ENCODE results near the gene SH3PXD2A.

The SH3PXD2A gene

GRCh38 chr10:103587073-103587472 lies 268.3 kb downstream of the SH3PXD2A start:
- H3K79me2 ChIP-seq (ENCODE audit: control insufficient read depth, insufficient read depth, low read length), result no peaks in the 10 kb centered on the region
- H2BK5ac ChIP-seq (ENCODE audit: low read length), result no peak overlapping the region
- DNase-seq, result no peak
- H2BK15ac ChIP-seq (replicated peaks; ENCODE audit: low read depth), result no peak overlapping the region
- no peaks in the 10 kb centered on the region for H3K4me1 ChIP-seq (ENCODE audit: control insufficient read depth, low read depth, low read length)
- no peak overlapping the region for H2AK5ac ChIP-seq (ENCODE audit: low read length)
- no peak overlapping the region for H4K5ac ChIP-seq (ENCODE audit: low read length)
- H3K23ac ChIP-seq (ENCODE audit: low read length), result no peak overlapping the region
- no peak overlapping the region for H3K4ac ChIP-seq (ENCODE audit: low read depth, low read length)
- H3K18ac ChIP-seq (ENCODE audit: low read length), result no peak overlapping the region
- H3K36me3 ChIP-seq (ENCODE audit: control insufficient read depth, insufficient read depth, low read length), result no peaks in the 10 kb centered on the region
- H4K8ac ChIP-seq (ENCODE audit: low read depth, low read length), result no peak overlapping the region
- H3K79me1 ChIP-seq (ENCODE audit: low read length), result no peaks in the 10 kb centered on the region
- H3K27me3 ChIP-seq (ENCODE audit: insufficient read depth, low read length, poor library complexity), result no peaks in the 10 kb centered on the region
- no peak overlapping the region for H3K56ac ChIP-seq (ENCODE audit: low read length)
- no peak overlapping the region for H3K4me2 ChIP-seq (ENCODE audit: low read length)
- H3K4me3 ChIP-seq (ENCODE audit: low read length), result no peak overlapping the region
- H3K27ac ChIP-seq (ENCODE audit: low read depth, low read length), result no peak overlapping the region
- H2BK120ac ChIP-seq (ENCODE audit: low read depth, low read length), result no peak overlapping the region
- no peak overlapping the region for H3K9ac ChIP-seq (ENCODE audit: low read length)

GRCh38 chr10:103585011-103585405 lies 270.4 kb downstream of the SH3PXD2A start:
- Histone ChIP-seq H3K18ac (ENCODE audit: low read length) (no peak overlapping the region), H3K4me3 (ENCODE audit: low read length) (no peak overlapping the region), H3K79me1 (ENCODE audit: low read length) (no peaks in the 10 kb centered on the region), H3K79me2 (ENCODE audit: control insufficient read depth, insufficient read depth, low read length) (no peaks in the 10 kb centered on the region), H3K4me2 (ENCODE audit: low read length) (no peak overlapping the region), H2BK120ac (ENCODE audit: low read depth, low read length) (no peak overlapping the region), H2BK15ac (replicated peaks; ENCODE audit: low read depth) (no peak overlapping the region), H3K4ac (ENCODE audit: low read depth, low read length) (no peak overlapping the region), H2AK5ac (ENCODE audit: low read length) (no peak overlapping the region), H3K4me1 (ENCODE audit: control insufficient read depth, low read depth, low read length) (no peaks in the 10 kb centered on the region), H3K27me3 (ENCODE audit: insufficient read depth, low read length, poor library complexity) (no peaks in the 10 kb centered on the region), H3K27ac (ENCODE audit: low read depth, low read length) (no peak overlapping the region), H3K23ac (ENCODE audit: low read length) (no peak overlapping the region), H3K36me3 (ENCODE audit: control insufficient read depth, insufficient read depth, low read length) (no peaks in the 10 kb centered on the region), H3K56ac (ENCODE audit: low read length) (no peak overlapping the region), H3K9ac (ENCODE audit: low read length) (no peak overlapping the region), H4K5ac (ENCODE audit: low read length) (no peak overlapping the region), H2BK5ac (ENCODE audit: low read length) (no peak overlapping the region), H4K8ac (ENCODE audit: low read depth, low read length) (no peak overlapping the region)
- no CpG with 5 or more reads among the region's 32 CpGs for WGBS (ENCODE audit: extremely low coverage, insufficient coverage, low lambda C conversion rate)
- no peak for DNase-seq

- DNase-seq, result no peak
- H3K4me2 ChIP-seq (ENCODE audit: low read length), result no peak overlapping the region
- H3K79me2 ChIP-seq (ENCODE audit: control insufficient read depth, insufficient read depth, low read length), result no peaks in the 10 kb centered on the region
- no peak overlapping the region for H2BK15ac ChIP-seq (replicated peaks; ENCODE audit: low read depth)
- no peak overlapping the region for H2AK5ac ChIP-seq (ENCODE audit: low read length)
- H3K4me1 ChIP-seq (ENCODE audit: control insufficient read depth, low read depth, low read length), result no peaks in the 10 kb centered on the region
- H4K5ac ChIP-seq (ENCODE audit: low read length), result no peak overlapping the region
- H3K4ac ChIP-seq (ENCODE audit: low read depth, low read length), result no peak overlapping the region
- H3K56ac ChIP-seq (ENCODE audit: low read length), result no peak overlapping the region
- H3K18ac ChIP-seq (ENCODE audit: low read length), result no peak overlapping the region
- H3K23ac ChIP-seq (ENCODE audit: low read length), result no peak overlapping the region
- no peaks in the 10 kb centered on the region for H3K79me1 ChIP-seq (ENCODE audit: low read length)
- no peak overlapping the region for H3K27ac ChIP-seq (ENCODE audit: low read depth, low read length)
- H3K27me3 ChIP-seq (ENCODE audit: insufficient read depth, low read length, poor library complexity), result no peaks in the 10 kb centered on the region
- H2BK5ac ChIP-seq (ENCODE audit: low read length), result no peak overlapping the region
- no peaks in the 10 kb centered on the region for H3K36me3 ChIP-seq (ENCODE audit: control insufficient read depth, insufficient read depth, low read length)
- H3K4me3 ChIP-seq (ENCODE audit: low read length), result no peak overlapping the region
- no peak overlapping the region for H4K8ac ChIP-seq (ENCODE audit: low read depth, low read length)
- no peak overlapping the region for H2BK120ac ChIP-seq (ENCODE audit: low read depth, low read length)
- no peak overlapping the region for H3K9ac ChIP-seq (ENCODE audit: low read length)
- no CpG with 5 or more reads among the region's 111 CpGs for WGBS (ENCODE audit: extremely low coverage, insufficient coverage, low lambda C conversion rate)
These were observed 271.0 kb downstream of the SH3PXD2A start for GRCh38 chr10:103584216-103585010.

- no peak overlapping the region for H2AK5ac ChIP-seq (ENCODE audit: low read length)
- no peak overlapping the region for H3K56ac ChIP-seq (ENCODE audit: low read length)
- no peak overlapping the region for H3K4me2 ChIP-seq (ENCODE audit: low read length)
- H2BK15ac ChIP-seq (replicated peaks; ENCODE audit: low read depth), result no peak overlapping the region
- H3K27me3 ChIP-seq (ENCODE audit: insufficient read depth, low read length, poor library complexity), result no peaks in the 10 kb centered on the region
- no peaks in the 10 kb centered on the region for H3K79me1 ChIP-seq (ENCODE audit: low read length)
- H3K4me1 ChIP-seq (ENCODE audit: control insufficient read depth, low read depth, low read length), result no peaks in the 10 kb centered on the region
- WGBS (ENCODE audit: extremely low coverage, insufficient coverage, low lambda C conversion rate), result no CpG with 5 or more reads among the region's 8 CpGs
- H3K36me3 ChIP-seq (ENCODE audit: control insufficient read depth, insufficient read depth, low read length), result no peaks in the 10 kb centered on the region
- H3K4ac ChIP-seq (ENCODE audit: low read depth, low read length), result no peak overlapping the region
- no peak overlapping the region for H3K9ac ChIP-seq (ENCODE audit: low read length)
- H2BK120ac ChIP-seq (ENCODE audit: low read depth, low read length), result no peak overlapping the region
- no peaks in the 10 kb centered on the region for H3K79me2 ChIP-seq (ENCODE audit: control insufficient read depth, insufficient read depth, low read length)
- no peak overlapping the region for H3K23ac ChIP-seq (ENCODE audit: low read length)
- DNase-seq, result no peak
- H3K27ac ChIP-seq (ENCODE audit: low read depth, low read length), result no peak overlapping the region
- H2BK5ac ChIP-seq (ENCODE audit: low read length), result no peak overlapping the region
- H4K8ac ChIP-seq (ENCODE audit: low read depth, low read length), result no peak overlapping the region
- no peak overlapping the region for H3K18ac ChIP-seq (ENCODE audit: low read length)
- H4K5ac ChIP-seq (ENCODE audit: low read length), result no peak overlapping the region
- no peak overlapping the region for H3K4me3 ChIP-seq (ENCODE audit: low read length)
These were observed 271.5 kb downstream of the SH3PXD2A start for GRCh38 chr10:103583871-103584215.

- no peak overlapping the region for H2BK15ac ChIP-seq (replicated peaks; ENCODE audit: low read depth)
- H3K4ac ChIP-seq (ENCODE audit: low read depth, low read length), result no peak overlapping the region
- H2BK120ac ChIP-seq (ENCODE audit: low read depth, low read length), result no peak overlapping the region
- no peak overlapping the region for H3K56ac ChIP-seq (ENCODE audit: low read length)
- no peak overlapping the region for H3K4me3 ChIP-seq (ENCODE audit: low read length)
- DNase-seq, result no peak
- H3K79me1 ChIP-seq (ENCODE audit: low read length), result no peaks in the 10 kb centered on the region
- no CpG with 5 or more reads among the region's 13 CpGs for WGBS (ENCODE audit: extremely low coverage, insufficient coverage, low lambda C conversion rate)
- H3K36me3 ChIP-seq (ENCODE audit: control insufficient read depth, insufficient read depth, low read length), result no peaks in the 10 kb centered on the region
- H4K8ac ChIP-seq (ENCODE audit: low read depth, low read length), result no peak overlapping the region
- no peak overlapping the region for H3K4me2 ChIP-seq (ENCODE audit: low read length)
- no peaks in the 10 kb centered on the region for H3K4me1 ChIP-seq (ENCODE audit: control insufficient read depth, low read depth, low read length)
- H4K5ac ChIP-seq (ENCODE audit: low read length), result no peak overlapping the region
- no peaks in the 10 kb centered on the region for H3K27me3 ChIP-seq (ENCODE audit: insufficient read depth, low read length, poor library complexity)
- no peak overlapping the region for H3K23ac ChIP-seq (ENCODE audit: low read length)
- H2AK5ac ChIP-seq (ENCODE audit: low read length), result no peak overlapping the region
- no peak overlapping the region for H3K27ac ChIP-seq (ENCODE audit: low read depth, low read length)
- H3K9ac ChIP-seq (ENCODE audit: low read length), result no peak overlapping the region
- no peak overlapping the region for H2BK5ac ChIP-seq (ENCODE audit: low read length)
- no peaks in the 10 kb centered on the region for H3K79me2 ChIP-seq (ENCODE audit: control insufficient read depth, insufficient read depth, low read length)
- no peak overlapping the region for H3K18ac ChIP-seq (ENCODE audit: low read length)
These were observed 272.8 kb downstream of the SH3PXD2A start for GRCh38 chr10:103582331-103583123.
